H9 (cell line): Measurements from ENCODE around the gene SLC9A9. TPM values are rescaled to one million over a fixed set of nuclear protein-coding genes. Genes with fewer than 3 reads are reported as not detected.

ENCODE experiments used
- DNase-seq: peaks from one replicate; pipeline ENCODE4 v3.0.0-alpha.2; 2017
- H2AFZ ChIP-seq: one replicate; pipeline ENCODE4 v1.6.1; 2013; ENCODE audit warnings: mild to moderate bottlenecking, low read length, control low read depth, moderate library complexity
- H2AK5ac ChIP-seq: 2 replicates; pipeline ENCODE4 v1.6.1; 2013; ENCODE audit warnings: low read length, control low read depth, mixed read lengths; ENCODE audit not compliant: insufficient read length
- H2BK120ac ChIP-seq: one replicate; pipeline ENCODE4 v1.6.1; 2013; ENCODE audit warnings: low read depth, mild to moderate bottlenecking, low read length, control low read depth, inconsistent platforms; ENCODE audit not compliant: poor library complexity, severe bottlenecking
- H2BK12ac ChIP-seq: 2 replicates; pipeline ENCODE4 v1.6.1; 2013; ENCODE audit warnings: low read length, control low read depth, mixed read lengths, low read depth; ENCODE audit not compliant: insufficient read length
- H2BK15ac ChIP-seq: 2 replicates; pipeline ENCODE4 v1.6.1; 2013; ENCODE audit warnings: low read depth, low read length, control low read depth
- H2BK20ac ChIP-seq: one replicate; pipeline ENCODE4 v1.6.1; 2013; ENCODE audit warnings: low read depth, mild to moderate bottlenecking, low read length, control low read depth, inconsistent platforms; ENCODE audit not compliant: poor library complexity, severe bottlenecking
- H2BK5ac ChIP-seq: 2 replicates; pipeline ENCODE4 v1.6.1; 2013; ENCODE audit warnings: low read length, control low read depth, mixed read lengths; ENCODE audit not compliant: insufficient read length
- H3K14ac ChIP-seq: 2 replicates; pipeline ENCODE4 v1.6.1; 2013; ENCODE audit warnings: low read length, control low read depth; ENCODE audit not compliant: insufficient read depth
- H3K18ac ChIP-seq: 2 replicates; pipeline ENCODE4 v1.6.1; 2013; ENCODE audit warnings: low read depth, mild to moderate bottlenecking, mixed read lengths, low read length, control low read depth; ENCODE audit not compliant: insufficient read length
- H3K23ac ChIP-seq: 2 replicates; pipeline ENCODE4 v1.6.1; 2013; ENCODE audit warnings: low read length, control low read depth, mixed read lengths, low read depth; ENCODE audit not compliant: insufficient read length
- H3K23me2 ChIP-seq: 2 replicates; pipeline ENCODE4 v1.6.1; 2013; ENCODE audit warnings: low read depth, mild to moderate bottlenecking, mixed read lengths, low read length, control low read depth; ENCODE audit not compliant: insufficient read length, poor library complexity, severe bottlenecking
- H3K27ac ChIP-seq: 2 replicates; pipeline ENCODE4 v1.5.1; 2013; ENCODE audit warnings: low read length, control low read depth, mixed read lengths, low read depth; ENCODE audit not compliant: insufficient read length
- H3K27me3 ChIP-seq: 2 replicates; pipeline ENCODE4 v1.6.1; 2013; ENCODE audit warnings: low read length, control low read depth, inconsistent platforms; ENCODE audit not compliant: insufficient read depth
- H3K4ac ChIP-seq: 2 replicates; pipeline ENCODE4 v1.6.1; 2013; ENCODE audit warnings: low read depth, mild to moderate bottlenecking, control low read depth, inconsistent platforms, low read length, moderate library complexity
- H3K4me1 ChIP-seq: 2 replicates; pipeline ENCODE4 v1.6.1; 2013; ENCODE audit warnings: low read length, control low read depth, inconsistent platforms; ENCODE audit not compliant: insufficient read depth
- H3K4me2 ChIP-seq: 2 replicates; pipeline ENCODE4 v1.6.1; 2013; ENCODE audit warnings: low read length, control low read depth, mixed read lengths; ENCODE audit not compliant: insufficient read length, insufficient read depth
- H3K56ac ChIP-seq: 2 replicates; pipeline ENCODE4 v1.6.1; 2013; ENCODE audit warnings: low read depth, mild to moderate bottlenecking, mixed read lengths, low read length, control low read depth; ENCODE audit not compliant: insufficient read length
- H3K79me1 ChIP-seq: 2 replicates; pipeline ENCODE4 v1.6.1; 2013; ENCODE audit warnings: low read depth, mild to moderate bottlenecking, moderate library complexity, low read length, control low read depth, inconsistent platforms; ENCODE audit not compliant: insufficient read depth, poor library complexity, severe bottlenecking
- H3K79me2 ChIP-seq: 2 replicates; pipeline ENCODE4 v1.6.1; 2013; ENCODE audit warnings: low read length, control low read depth, inconsistent platforms; ENCODE audit not compliant: insufficient read depth
- H3K9ac ChIP-seq: 2 replicates; pipeline ENCODE4 v1.6.1; 2013; ENCODE audit warnings: low read length, control low read depth, mixed read lengths; ENCODE audit not compliant: insufficient read length; ENCODE audit errors: extremely low read depth
- H3K9me3 ChIP-seq: one replicate; pipeline ENCODE4 v1.6.1; 2013; ENCODE audit warnings: low read depth, low read length, inconsistent platforms; ENCODE audit not compliant: control insufficient read depth
- H3T11ph ChIP-seq: one replicate; pipeline ENCODE4 v1.6.1; 2013; ENCODE audit warnings: mild to moderate bottlenecking, low read length, control low read depth, inconsistent platforms
- H4K20me1 ChIP-seq: one replicate; pipeline ENCODE4 v1.6.1; 2013; ENCODE audit not compliant: control insufficient read depth, insufficient read length, insufficient read depth
- H4K5ac ChIP-seq: 2 replicates; pipeline ENCODE4 v1.6.1; 2013; ENCODE audit warnings: low read depth, mild to moderate bottlenecking, mixed read lengths, low read length, control low read depth; ENCODE audit not compliant: insufficient read length
- H4K8ac ChIP-seq: replicated peaks from 2 replicates; pipeline ENCODE4 v1.6.1; 2013; ENCODE audit warnings: low read length, control low read depth, mixed read lengths, low read depth; ENCODE audit not compliant: insufficient read length
- H4K91ac ChIP-seq: 2 replicates; pipeline ENCODE4 v1.6.1; 2013; ENCODE audit warnings: low read depth, mild to moderate bottlenecking, moderate library complexity, mixed read lengths, low read length, control low read depth; ENCODE audit not compliant: insufficient read length
- H3K27ac Mint-ChIP-seq, 3 experiments: 2 replicates in 2 of 3; 3 replicates in 1 of 3; pipeline ENCODE4 v1.8.0; 2020 to 2021; ENCODE audit warnings: mixed read lengths in 3 of 3, mild to moderate bottlenecking in 1 of 3, moderate library complexity in 1 of 3
- H3K27me3 Mint-ChIP-seq: 2 replicates; pipeline ENCODE4 v1.8.0; 2021; ENCODE audit warnings: low read depth, mild to moderate bottlenecking, moderate library complexity, mixed read lengths
- H3K36me3 Mint-ChIP-seq, 3 experiments: 2 replicates in 2 of 3; 3 replicates in 1 of 3; pipeline ENCODE4 v1.8.0; 2020 to 2021; ENCODE audit warnings: low read depth in 3 of 3, mixed read lengths in 3 of 3; ENCODE audit not compliant: insufficient read depth in 1 of 3
- H3K4me1 Mint-ChIP-seq, 2 experiments: 2 replicates each; pipeline ENCODE4 v1.8.0; 2020; ENCODE audit warnings: mixed read lengths in 2 of 2
- H3K4me3 Mint-ChIP-seq, 2 experiments: 2 replicates in 1 of 2; 3 replicates in 1 of 2; pipeline ENCODE4 v1.8.0; 2020 to 2021; ENCODE audit warnings: mild to moderate bottlenecking in 2 of 2, mixed read lengths in 2 of 2, moderate library complexity in 1 of 2
- H3K9me3 Mint-ChIP-seq, 2 experiments: 2 replicates in 1 of 2; 3 replicates in 1 of 2; pipeline ENCODE4 v1.8.0; 2020; ENCODE audit warnings: mild to moderate bottlenecking in 2 of 2, mixed read lengths in 2 of 2, moderate library complexity in 1 of 2
- WGBS: extraction: QIAGEN DNeasy Blood & Tissue Kit; methylation state at CpG from one replicate; pipeline ENCODE4 v1.1.7; 2013; ENCODE audit warnings: missing lambda C conversion rate, low lambda C conversion rate, mixed read lengths; ENCODE audit not compliant: insufficient read length; ENCODE audit errors: extremely low coverage; 5-methylcytosine and 5-hydroxymethylcytosine counted together
- total RNA-seq: library from RNA; stranded (reverse); gene quantifications from 2 replicates; pipeline ENCODE4 v1.2.1, GENCODE V29; 2021
- TF ChIP-seq, protein P1 (sequence below): fragments of 200-600 bp; sonication (generic); conservative IDR thresholded peaks from 3 replicates; pipeline ENCODE4 v1.8.0; 2021; ENCODE audit warnings: antibody characterized with exemption, mild to moderate bottlenecking

The SLC9A9 gene
- total RNA-seq, 1 experiment from 2014 or later = 0.35 TPM

DNA sequence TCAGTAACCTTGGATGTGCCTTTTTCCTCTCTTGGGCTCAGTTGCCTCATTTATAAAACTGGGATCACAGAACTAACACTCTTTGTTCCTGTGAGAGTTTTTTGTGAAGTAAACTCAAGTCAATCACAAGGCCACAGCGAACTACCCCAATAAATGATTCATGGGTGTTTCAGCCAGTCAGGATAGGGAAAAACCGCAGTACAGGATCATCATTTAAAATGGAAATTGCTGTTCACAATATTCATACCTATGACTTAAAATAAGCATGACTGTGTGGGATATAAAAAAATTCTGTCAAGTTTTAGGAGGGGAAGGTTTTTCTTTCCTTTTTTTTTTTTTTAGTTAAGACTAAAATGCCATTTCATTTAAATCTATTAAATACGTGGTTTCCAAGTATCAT is 490.6 kb downstream of the SLC9A9 start:
- DNase-seq = no peak
- H3K23ac ChIP-seq = no peak overlapping the region
- no peaks in the 10 kb centered on the region for H3K4me1 ChIP-seq
- H3K27me3 ChIP-seq = no peaks in the 10 kb centered on the region
- Mint-ChIP-seq H3K4me3 (no peak overlapping the region), H3K27ac (no peak overlapping the region), H3K4me1 (peaks cover 6 to 13% of the 10 kb centered on the region in 2 experiments), H3K9me3 (no peaks in the 10 kb centered on the region), H3K27me3 (no peaks in the 10 kb centered on the region), H3K36me3 (no peaks in the 10 kb centered on the region)
- H3K14ac ChIP-seq = no peak overlapping the region
- H3K9me3 ChIP-seq = no peaks in the 10 kb centered on the region
- no peak overlapping the region for H3K56ac ChIP-seq
- no peak overlapping the region for H3K27ac ChIP-seq
- H3K9ac ChIP-seq = no peak overlapping the region
- no peaks in the 10 kb centered on the region for H3K79me1 ChIP-seq
- H3K23me2 ChIP-seq = no peaks in the 10 kb centered on the region
- TF ChIP-seq, protein P1, sequence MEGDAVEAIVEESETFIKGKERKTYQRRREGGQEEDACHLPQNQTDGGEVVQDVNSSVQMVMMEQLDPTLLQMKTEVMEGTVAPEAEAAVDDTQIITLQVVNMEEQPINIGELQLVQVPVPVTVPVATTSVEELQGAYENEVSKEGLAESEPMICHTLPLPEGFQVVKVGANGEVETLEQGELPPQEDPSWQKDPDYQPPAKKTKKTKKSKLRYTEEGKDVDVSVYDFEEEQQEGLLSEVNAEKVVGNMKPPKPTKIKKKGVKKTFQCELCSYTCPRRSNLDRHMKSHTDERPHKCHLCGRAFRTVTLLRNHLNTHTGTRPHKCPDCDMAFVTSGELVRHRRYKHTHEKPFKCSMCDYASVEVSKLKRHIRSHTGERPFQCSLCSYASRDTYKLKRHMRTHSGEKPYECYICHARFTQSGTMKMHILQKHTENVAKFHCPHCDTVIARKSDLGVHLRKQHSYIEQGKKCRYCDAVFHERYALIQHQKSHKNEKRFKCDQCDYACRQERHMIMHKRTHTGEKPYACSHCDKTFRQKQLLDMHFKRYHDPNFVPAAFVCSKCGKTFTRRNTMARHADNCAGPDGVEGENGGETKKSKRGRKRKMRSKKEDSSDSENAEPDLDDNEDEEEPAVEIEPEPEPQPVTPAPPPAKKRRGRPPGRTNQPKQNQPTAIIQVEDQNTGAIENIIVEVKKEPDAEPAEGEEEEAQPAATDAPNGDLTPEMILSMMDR = no peak
- no peak overlapping the region for H2BK15ac ChIP-seq
- no peak overlapping the region for H2BK20ac ChIP-seq
- no peak overlapping the region for H3K4me2 ChIP-seq
- H4K8ac ChIP-seq = no peak overlapping the region
- no peak overlapping the region for H3T11ph ChIP-seq
- no peak overlapping the region for H2AFZ ChIP-seq
- H3K4ac ChIP-seq = no peak overlapping the region
- no peaks in the 10 kb centered on the region for H3K79me2 ChIP-seq
- H4K20me1 ChIP-seq = no peaks in the 10 kb centered on the region
- H4K5ac ChIP-seq = no peak overlapping the region
- H2BK5ac ChIP-seq = no peak overlapping the region
- H2AK5ac ChIP-seq = no peak overlapping the region
- H4K91ac ChIP-seq = no peak overlapping the region
- H2BK120ac ChIP-seq = no peak overlapping the region
- WGBS = no CpG with 5 or more reads among the region's 3 CpGs
- no peak overlapping the region for H2BK12ac ChIP-seq
- H3K18ac ChIP-seq = no peak overlapping the region
